ENCODE data around the gene ALK.

Gene ALK

DNA sequence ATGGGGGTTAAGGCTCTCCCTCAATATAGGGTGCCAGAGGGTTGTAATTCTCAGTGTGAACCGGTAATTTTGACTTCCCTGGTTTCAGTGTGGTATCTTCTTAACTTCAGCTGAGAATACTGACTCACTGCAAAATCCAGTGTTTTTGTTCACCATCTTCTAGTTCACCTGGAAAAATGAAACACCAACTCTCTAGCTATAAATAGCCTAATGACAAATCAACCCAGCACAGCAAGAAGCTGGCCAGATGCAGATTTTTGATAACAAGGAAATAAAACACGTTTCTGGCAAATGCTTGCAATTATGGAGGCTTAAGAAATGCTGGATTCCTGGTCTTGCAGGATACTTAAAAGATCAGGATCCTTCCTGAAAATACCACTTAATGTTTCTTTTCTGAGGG, 613.9 kb downstream of the ALK start:
- no peak for DNase-seq

DNA sequence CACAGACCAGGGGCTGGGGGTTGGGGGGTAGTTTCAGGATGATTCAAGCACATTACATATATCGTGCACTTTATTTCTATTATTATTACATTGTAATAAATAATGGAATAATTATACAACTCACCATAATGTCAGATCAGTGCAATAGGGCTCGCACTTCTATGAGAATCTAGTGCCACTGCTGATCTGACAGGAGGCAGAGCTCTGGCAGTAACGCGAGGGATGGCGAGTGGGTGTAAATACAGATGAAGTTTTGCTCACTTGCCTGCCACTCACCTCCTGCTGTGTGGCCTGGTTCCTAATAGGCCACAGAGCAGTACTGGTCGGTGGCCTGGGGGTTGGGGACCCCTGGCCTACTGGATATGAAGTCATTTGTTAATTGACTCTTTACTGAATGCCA, 615.6 kb downstream of the ALK start:
- no peak for DNase-seq

DNA sequence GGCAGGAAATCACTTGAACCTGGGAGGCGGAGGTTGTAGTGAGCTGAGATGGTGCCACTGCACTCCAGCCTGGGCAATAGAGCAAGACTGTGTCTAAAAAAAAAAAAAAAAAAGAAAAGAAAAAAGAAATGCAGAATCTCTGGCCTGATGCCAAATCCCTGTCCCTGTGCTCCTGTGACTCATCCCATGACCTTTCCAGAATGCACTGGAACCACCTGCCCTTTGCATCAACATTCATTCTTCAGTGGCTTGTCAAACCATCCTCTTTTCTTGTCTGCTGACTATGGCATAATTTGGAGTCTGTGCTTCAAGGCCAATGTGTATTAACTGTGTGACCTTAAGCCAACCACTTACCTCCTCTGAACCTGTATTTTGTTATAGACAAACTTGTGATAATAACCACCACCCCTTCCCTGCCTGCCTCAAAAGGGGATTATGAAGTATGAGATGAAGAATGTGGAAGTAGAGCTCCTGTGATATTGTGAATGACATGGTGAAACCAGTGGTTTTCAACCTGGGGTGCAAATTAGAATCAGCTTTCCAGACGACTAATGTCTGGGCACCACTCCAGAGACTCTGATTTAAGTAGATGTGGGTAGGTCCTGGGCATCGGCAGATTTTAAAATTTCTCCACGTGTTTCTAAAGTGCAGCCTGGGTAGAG, 616.9 kb downstream of the ALK start:
- DNase-seq, result no peak

DNA sequence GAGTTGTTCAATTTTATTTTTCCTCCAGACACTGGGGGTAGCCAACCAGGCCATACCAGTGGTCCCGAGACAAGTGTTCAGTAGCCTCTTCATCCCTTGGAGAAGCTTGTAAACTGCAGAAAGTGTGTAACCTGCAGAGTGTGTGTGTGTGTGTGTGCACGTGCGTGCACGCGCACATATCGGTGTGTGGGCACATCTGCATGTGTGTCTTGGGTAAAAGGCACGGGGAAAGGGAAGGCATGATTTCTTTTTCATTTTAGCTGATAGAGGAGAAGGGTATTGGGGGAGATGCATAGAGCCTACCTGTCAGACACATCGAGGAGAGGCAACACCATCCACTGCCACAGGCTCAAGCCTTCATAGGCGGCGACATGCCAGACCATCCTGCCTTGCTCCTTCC, 624.8 kb downstream of the ALK start:
- DNase-seq, result no peak

DNA sequence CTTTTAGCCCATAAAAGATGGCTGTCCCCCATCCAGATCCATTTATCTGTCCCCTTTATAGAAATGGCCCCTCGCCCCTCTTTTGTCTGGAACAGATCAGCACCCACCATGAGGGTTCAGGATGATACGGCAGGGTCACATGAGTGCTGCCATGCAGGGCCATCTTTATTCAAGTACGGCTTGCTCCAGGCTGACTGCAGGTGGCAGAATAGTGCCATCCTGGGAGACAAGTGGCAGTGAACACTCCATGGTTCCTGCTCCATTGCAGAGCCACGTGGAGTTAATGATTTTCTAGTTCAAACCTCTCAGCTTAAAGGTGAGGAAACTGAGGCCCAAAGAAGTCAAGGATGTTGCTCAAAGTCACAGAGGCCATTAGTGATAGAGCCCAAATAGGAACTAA, 625.5 kb downstream of the ALK start:
- no peak for DNase-seq

DNA sequence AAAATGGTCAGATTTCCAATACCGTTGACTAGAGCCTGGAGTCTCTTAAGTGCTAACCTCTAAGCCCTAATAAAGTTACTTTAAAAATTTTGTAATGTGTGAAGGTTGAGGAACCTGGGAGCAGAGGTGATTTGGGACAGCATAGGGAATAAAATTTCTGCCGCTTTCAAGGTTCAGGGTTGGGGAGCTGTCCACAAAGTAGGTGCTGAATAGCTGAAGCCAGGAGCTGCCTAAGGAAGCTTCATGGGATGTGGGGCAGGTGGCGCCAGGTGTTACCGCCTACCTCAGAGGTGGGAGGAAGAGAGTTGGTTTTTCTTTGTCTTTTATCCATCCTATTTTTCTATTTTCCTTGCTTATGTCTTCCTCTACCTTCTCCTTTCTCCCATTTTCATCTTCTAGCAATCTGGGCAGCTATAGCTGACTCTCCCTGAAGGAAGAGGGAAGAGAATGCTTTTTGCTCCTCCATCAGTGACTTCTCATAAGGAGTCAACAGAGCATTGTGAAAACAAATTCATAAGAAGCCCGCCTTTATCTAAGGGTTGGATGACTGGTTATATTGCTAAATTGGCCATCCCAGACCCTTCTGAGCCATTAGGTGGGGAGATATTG, 627.5 kb downstream of the ALK start:
- DNase-seq, result no peak

DNA sequence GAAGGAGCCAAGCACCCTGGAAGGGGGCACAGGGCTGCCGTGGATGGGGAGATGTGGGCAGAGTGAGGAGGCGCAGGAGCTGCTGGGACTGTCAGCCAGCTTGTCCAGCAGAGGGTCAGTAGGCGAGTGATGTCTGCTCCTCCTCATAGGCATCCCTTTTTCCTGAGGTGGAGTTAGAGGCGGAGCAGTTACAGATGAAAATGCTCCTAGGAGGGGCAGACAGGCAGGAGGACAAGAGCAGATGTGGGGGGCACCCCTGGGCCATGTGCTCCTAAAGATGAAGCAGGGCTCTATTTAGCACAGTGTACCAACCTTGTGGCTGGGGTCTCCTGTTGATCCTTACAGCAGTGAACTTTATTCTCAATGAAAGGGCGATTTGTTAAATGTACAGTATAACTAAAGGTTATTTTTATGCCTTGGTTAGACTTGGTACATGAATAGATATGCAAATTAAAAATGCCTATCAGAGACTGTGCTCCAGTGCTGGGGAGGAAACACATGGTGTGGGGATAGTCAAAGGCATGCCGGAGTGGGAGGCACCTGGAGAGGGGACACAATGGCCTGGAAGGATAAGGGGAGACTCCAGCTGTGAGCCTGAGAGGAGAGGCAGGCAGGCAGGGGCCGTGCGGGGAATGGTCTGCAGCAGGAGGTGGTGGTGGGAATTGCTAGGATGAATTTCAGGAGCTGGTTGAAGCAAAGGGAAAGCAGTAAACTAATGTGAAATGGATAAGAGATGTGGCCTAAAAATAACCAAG, 630.9 kb downstream of the ALK start:
- no peak for DNase-seq

DNA sequence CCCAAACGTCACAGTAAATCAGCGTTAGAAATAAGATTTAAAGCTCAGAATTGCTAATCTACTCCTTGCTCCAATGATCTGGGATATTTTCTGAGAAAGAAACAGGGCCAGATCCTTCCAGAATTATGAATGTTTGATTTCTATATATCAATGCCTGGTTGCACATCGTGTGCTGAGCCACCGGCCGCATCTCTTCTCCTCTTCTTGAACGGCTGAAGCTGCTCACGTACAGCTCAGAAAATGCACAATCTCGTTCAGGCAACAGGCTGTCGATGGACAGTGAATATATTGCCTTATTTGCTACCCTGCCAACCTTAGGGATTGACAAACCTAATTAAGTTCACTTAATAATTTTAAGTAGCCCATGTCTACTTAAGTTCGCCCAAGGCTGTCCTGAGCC, 636.7 kb downstream of the ALK start:
- no peak for DNase-seq

DNA sequence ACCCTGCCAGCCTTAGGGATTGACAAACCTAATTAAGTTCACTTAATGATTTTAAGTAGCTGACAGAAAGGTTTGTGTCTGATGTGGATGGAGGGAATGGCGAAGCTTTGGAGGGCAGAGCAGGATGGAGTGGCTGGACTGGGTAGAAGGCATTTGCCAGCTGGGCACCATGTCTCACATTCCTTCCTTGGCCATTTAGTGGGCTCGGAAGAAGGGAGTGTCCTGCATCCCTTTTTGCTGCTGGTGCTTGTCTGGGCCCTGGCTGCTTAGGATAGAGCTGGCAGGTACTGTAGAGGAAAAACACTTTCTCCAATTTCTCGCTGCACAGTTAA, 639.5 kb downstream of the ALK start:
- no peak for DNase-seq

DNA sequence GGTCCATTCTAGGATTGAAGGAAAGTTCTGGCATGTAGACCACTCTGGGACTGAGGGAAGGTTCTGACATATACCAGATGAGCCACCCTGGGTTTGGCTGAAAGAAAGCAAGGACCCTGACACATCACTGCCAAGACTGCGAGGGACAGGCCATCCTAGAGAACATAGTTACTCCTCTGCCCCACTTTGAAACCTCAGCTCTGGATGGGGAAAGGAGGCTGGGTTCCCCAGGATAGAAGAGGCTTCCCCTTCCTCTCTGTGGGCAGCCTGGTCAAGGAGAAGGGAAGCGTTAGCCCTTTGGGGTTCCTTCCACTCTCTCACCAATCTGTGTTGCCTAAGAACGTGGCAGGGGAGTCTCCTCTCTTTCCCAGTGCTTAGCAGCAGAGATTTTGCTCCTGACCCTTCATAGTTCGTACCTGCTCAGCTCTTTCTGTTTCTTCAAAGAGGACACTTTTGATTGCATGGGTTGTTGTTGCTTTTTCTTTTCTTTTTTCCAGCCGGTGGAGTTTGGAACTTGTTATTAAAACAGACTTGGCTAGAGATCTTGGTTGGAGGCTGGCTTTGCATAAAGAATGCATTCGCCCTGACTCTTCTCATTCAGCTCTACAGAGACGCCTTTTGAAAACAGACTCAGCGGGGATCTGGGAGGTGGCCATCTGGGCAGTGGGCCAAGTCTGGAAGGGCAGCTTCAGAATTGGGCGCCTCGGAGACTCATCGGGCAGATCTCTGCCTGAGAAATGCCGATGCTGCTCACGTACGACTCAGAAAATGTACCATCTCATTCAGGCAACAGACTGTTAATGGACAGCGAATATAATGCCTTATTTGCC, 640.1 kb downstream of the ALK start:
- no peak for DNase-seq

DNA sequence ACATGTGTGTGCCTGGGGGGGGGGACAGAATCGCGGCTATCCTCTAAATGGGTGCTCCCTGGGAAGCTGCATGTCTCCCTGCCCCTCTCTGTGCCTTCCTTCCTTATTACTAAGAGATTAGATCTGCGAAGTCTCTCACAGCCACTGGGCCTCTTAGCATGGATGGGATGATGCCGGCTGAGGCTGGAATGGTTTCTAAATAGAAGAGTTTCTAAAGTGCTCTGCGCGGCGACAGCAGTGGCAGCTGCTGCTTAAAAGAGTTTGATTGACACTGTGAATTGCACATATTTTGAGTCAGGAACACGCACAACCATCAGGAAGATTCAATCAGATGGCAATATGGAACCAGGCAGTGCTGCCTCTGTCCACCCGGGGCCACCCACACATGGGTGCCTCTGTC, 642.4 kb downstream of the ALK start:
- DNase-seq, result no peak

DNA sequence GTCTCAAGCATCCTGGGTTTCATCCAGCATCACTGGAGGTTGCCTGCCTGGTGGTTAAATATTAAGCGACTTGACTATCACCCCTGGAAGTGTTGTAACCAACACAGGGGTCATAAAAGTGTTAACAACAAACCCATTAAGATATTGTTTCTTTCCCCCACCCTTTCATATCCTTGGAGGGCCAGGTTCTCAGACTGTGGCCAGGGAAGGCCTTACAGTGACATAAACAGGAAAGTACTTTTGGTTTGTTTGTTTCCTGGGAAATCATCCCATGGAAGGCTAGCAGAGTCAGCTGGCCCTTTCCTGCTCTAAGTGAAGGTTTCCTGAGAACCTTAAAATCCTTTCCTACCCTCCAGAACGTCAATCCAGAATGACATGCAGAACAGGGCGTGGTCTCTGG, 645.2 kb downstream of the ALK start:
- DNase-seq, result no peak

DNA sequence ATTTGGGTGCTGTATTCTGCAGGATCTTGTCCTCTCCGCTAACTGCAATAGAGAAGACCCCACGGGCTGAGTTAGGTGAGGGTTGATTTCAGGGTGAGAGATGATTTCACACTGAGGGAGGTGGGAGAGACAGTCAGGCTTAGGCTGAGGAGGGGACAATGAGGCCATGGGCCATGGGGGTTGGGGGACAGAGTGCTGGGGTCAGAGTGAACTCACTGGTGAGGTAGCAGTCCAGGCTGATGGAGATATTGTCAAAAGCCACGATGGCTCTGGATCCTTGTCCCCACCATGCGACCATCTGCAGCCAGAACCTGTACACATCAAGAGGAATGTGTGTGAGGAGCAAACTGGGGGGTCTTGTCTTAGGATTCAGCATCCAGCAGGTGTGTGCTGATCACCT, 646.2 kb downstream of the ALK start:
- DNase-seq, result no peak

DNA sequence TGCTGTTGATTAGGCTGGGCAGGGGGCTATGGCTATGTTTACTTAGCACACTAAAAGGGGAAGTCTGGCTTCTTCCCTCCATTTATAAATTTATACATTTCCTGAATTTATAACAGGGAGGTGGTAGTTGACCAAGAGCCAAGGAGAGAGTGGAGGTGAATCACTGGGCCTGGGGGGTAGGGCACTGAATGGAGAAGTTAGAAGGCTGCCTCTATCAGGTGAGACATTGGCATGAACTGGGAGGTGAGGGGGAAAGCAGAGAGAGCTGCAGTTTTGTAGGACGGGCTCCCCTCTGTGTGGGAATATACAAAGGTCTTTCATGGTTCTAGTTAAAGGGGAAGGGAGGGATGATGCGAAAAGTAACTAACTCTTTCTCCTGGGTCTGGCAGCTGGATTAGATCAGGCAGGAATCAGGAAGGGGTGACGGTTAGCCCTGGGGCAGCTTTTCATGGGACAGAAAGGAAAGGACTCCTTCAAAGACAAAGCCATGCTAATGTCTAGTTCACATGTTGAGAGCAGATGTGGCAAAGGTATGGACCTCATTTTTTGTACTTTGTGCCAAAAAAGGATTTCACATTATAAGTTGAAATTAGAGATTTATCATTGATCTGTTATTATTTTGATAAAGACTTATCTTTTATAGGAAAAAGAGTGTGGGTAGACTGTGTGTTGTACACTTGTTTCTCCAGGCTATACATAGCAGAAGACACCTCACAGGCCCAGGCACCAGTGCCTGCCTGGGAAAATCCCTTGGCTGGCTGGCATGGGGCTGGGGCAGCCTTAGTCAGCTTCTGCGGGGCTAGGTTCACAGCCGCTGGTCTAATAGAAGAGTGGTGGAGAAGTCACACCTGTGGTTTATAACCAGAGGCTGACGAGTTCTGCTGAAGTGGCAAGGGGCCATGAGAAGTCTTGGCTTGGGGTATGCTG, 647.4 kb downstream of the ALK start:
- no peak for DNase-seq

DNA sequence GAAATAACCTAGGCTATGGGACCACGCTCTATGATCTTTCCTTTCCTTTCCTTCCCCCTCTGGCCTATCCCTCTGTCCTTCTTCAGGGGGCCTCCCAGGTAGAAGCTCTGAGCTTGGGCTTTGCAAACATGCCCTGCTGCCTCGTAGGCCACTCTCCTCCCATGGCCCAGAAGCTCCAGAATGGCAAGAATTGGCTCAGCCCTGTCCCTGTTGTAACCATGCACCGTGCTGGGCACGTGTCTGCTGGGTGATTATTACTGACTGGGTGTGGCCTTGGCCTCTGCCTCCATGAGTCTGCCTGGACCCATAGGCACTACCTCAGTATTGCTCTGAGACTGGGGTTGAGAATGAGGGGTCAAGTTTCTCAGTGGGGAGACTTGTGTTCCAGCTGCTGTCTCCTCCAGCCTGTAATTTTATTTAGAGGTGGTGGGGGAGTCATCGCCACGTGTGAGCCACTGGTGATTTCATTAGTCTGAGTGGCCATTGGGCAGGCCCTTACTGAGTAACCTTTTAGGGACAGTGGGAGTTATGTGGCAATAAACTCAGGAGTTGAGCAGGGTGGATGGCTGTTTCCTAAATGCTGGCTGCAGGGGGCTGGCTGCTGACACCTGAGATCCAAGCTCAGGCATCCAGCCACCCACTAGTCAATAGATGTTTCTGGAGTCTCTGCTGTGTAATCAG, 648.2 kb downstream of the ALK start:
- DNase-seq, result no peak

DNA sequence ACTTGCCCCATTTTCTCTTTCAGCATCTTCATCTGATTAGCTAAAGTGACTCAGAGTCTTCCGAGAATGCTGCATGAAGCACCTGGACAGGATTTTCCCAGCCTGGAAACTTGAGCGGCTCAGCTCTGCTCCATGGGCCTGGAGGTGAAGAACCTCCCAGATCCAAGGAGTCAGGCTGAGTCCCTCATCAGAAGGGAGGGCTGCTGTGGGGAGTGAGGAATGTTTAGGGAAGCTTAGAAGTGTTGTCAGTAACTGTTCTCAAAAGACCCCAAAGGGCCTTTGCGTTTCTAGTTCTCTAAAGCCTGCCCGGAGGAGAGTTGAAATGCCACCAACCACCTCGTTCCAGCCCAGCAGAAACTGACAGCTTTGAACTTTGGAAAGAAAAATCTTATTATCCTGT, 649.1 kb downstream of the ALK start:
- no peak for DNase-seq

DNA sequence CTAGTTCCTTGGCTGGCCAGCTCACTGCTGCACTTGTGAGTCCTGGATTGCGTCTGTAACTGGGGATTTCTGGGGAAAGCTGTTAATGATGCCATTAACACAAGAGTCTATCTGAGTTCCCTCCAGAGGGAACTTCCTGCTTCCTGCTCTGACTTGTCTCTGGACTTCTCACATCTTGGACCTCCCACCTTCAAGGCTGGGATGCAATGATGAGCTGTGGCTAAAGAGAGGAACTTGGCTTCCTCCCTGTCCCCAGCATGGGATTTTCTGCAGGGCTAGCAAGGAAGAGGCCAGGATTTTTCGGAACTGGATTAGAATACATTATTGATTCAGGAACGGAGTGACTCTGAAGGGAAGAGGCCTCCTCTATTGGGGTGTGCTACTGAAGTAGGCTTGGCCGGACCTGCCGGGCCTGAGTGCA, 650.7 kb downstream of the ALK start:
- no peak for DNase-seq

DNA sequence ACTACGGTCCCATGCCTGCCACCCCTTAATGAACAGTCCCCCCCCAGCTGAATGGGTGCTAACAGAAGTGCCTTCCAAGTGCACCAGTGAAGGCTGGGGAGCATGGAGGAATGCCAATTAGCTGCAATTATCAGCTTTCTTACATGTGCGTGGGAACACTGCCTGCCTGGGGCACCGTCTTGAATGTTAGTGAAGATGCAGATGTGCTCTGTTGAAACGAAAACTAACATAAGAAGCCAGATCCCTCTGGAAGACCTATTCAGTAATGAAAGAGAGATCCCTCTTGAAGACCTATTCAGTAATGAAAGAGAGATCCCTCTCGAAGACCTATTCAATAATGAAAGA, 651.6 kb downstream of the ALK start:
- DNase-seq, result no peak

DNA sequence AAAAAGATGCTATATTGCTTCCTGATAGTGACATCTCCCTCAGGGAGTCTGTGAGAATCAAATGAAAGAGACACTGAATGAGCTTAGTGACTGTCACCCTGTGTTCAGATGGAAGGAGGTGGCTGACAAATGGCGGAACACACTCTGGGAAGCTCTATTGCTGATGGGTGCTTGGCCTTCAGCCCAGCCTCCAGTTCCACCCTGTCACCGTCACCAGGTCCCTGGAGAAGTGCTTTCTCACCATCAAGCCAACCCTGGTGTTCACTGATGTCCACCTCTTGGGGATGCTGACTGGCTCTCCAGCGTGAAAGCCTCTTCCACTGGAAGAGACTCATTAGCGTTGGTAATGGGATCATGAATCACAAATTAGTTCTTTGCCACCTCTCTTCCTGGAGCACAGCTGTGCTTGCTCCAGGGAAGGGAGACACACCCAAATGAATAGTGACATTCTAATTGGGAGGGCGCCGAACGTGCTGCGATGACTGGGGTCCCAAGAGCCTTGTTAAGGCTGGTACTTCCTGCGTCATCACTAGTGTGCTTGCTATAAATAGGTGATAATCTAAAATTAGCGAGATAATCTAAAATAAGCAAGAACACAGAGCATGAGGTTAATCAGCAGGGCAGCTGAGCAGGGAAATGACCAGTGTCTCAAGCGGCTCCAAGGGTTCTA, 652.2 kb downstream of the ALK start:
- no peak for DNase-seq

DNA sequence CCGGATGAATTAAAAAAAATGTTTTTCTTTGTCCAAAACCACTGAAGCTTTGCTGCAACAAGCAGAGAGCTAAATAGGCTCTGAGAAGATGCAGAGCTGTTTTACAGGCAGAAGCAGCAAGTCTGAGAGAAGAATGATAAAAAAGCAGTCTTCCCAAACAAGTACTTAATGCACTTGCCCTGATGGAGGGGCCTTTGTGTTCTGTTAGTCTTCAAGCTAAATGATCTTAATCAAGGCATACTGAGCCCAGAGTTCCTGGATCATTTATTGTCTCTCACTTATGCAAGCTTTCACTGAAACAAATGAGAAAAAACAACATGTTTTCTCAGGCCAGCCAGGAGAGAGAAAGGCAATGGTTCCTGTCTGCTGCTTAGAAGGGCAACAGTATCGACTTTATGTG, 653.7 kb downstream of the ALK start:
- no peak for DNase-seq

DNA sequence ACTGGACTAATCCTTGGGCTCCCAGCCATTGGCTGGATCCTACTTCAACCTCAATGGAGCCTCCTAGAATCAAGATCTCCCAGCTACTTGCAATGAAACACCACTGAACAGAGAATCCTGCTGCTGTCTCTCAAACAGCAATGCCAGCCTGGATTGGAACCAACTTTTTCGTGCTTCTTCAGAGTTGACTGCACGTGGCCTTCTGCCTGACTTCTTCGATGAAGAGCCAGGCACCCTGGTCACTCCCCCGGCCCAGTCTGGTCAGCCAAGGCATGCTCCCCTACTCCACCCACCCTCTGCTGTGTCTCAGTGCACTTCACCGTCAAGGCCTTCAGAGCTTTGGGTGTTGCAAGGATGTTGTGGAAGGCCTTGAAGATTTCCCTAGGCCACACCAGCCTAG, 657.5 kb downstream of the ALK start:
- no peak for DNase-seq
